H1 (cell line): ENCODE results near the gene CLUH. TPM values are rescaled to one million over a fixed set of nuclear protein-coding genes. Genes with fewer than 3 reads are reported as not detected.

ENCODE experiments used
- CTCF ChIA-PET: fragments of 300-600 bp; sonication (Branson Sonifier 250); formaldehyde crosslinking; loops from one replicate; lab custom pipeline; 2021; ENCODE audit not compliant: partially characterized antibody; lab: Charles Lee
- POLR2A ChIA-PET: fragments of 300-600 bp; sonication (Branson Sonifier 250); formaldehyde crosslinking; loops from one replicate; lab custom pipeline; 2021; ENCODE audit warnings: inconsistent platforms; ENCODE audit not compliant: partially characterized antibody; lab: Charles Lee
- DNase-seq, 2 experiments: peaks; one replicate each; pipeline versions ENCODE4 v3.0.0 to v3.0.0-alpha.2; 2010 to 2022; ENCODE audit warnings: low spot score in 2 of 2, low read depth in 1 of 2, mixed read lengths in 1 of 2
- FAIRE-seq: peaks from 2 replicates; lab custom pipeline; 2011; peaks lifted over from hg19 to GRCh38; lab: Jason Lieb, UNC
- H2AFZ ChIP-seq: 2 replicates; pipeline ENCODE4 v1.8.1; 2012; ENCODE audit warnings: low read length, inconsistent platforms
- H2AK5ac ChIP-seq: 2 replicates; pipeline ENCODE4 v1.6.1; 2013; ENCODE audit warnings: low read depth, low read length
- H2BK120ac ChIP-seq: replicated peaks from 2 replicates; pipeline ENCODE3; 2013; ENCODE audit warnings: low read depth, low read length, inconsistent platforms
- H2BK12ac ChIP-seq: 2 replicates; pipeline ENCODE4 v1.6.1; 2013; ENCODE audit warnings: low read depth, low read length
- H2BK15ac ChIP-seq: 2 replicates; pipeline ENCODE4 v1.6.1; 2013; ENCODE audit warnings: low read length
- H2BK20ac ChIP-seq: 2 replicates; pipeline ENCODE4 v1.6.1; 2013; ENCODE audit warnings: low read length
- H2BK5ac ChIP-seq: 2 replicates; pipeline ENCODE4 v1.6.1; 2013; ENCODE audit warnings: low read depth, low read length
- H3K14ac ChIP-seq: 2 replicates; pipeline ENCODE4 v1.6.1; 2013; ENCODE audit warnings: inconsistent platforms; ENCODE audit not compliant: insufficient read length
- H3K18ac ChIP-seq: 2 replicates; pipeline ENCODE4 v1.6.1; 2013; ENCODE audit warnings: low read length; ENCODE audit errors: extremely low read depth
- H3K23ac ChIP-seq: 2 replicates; pipeline ENCODE4 v1.6.1; 2013; ENCODE audit warnings: inconsistent platforms; ENCODE audit not compliant: insufficient read length
- H3K23me2 ChIP-seq: 2 replicates; pipeline ENCODE4 v1.6.1; 2013; ENCODE audit warnings: low read depth, low read length
- H3K27ac ChIP-seq: 2 replicates; pipeline ENCODE4 v1.6.1; 2011; ENCODE audit warnings: low read depth, low read length, inconsistent platforms
- H3K27me3 ChIP-seq, 4 experiments: replicated peaks in 1 of 4; 1 replicate in 1 of 4; 2 replicates in 3 of 4; pipeline versions ENCODE4 v1.6.1 to v1.8.1; 2011 to 2013; ENCODE audit warnings: low read length in 3 of 4, mild to moderate bottlenecking in 3 of 4, inconsistent platforms in 2 of 4, mixed read lengths in 2 of 4, moderate library complexity in 1 of 4; ENCODE audit not compliant: control insufficient read depth in 3 of 4, insufficient read depth in 3 of 4; ENCODE audit errors: extremely low read depth in 1 of 4
- H3K36me3 ChIP-seq, 4 experiments: 2 replicates each; pipeline versions ENCODE4 v1.6.1 to v1.8.1; 2011 to 2013; ENCODE audit warnings: mild to moderate bottlenecking in 4 of 4, low read length in 3 of 4, moderate library complexity in 2 of 4, control low read depth in 1 of 4, inconsistent platforms in 1 of 4; ENCODE audit not compliant: insufficient read depth in 4 of 4, control insufficient read depth in 2 of 4
- H3K4ac ChIP-seq: replicated peaks from 2 replicates; pipeline ENCODE3; 2013; ENCODE audit warnings: low read length, low read depth, mixed read lengths, inconsistent platforms; ENCODE audit not compliant: insufficient read length
- H3K4me1 ChIP-seq, 4 experiments: replicated peaks in 1 of 4; 1 replicate in 1 of 4; 2 replicates in 3 of 4; pipeline versions ENCODE4 v1.6.1 to v1.8.1; 2011 to 2013; ENCODE audit warnings: low read length in 3 of 4, inconsistent platforms in 2 of 4, mixed read lengths in 1 of 4; ENCODE audit not compliant: insufficient read depth in 4 of 4, control insufficient read depth in 3 of 4
- H3K4me2 ChIP-seq, 2 experiments: 2 replicates each; pipeline versions ENCODE4 v1.6.1 to v1.8.1; 2011 to 2013; ENCODE audit warnings: low read depth in 2 of 2, low read length in 2 of 2, control low read depth in 1 of 2, inconsistent platforms in 1 of 2, mild to moderate bottlenecking in 1 of 2; ENCODE audit not compliant: insufficient read depth in 1 of 2
- H3K4me3 ChIP-seq, 4 experiments: fragments of 200-600, 300-600 bp in 1 of 4; sonication (generic), shearing (Covaris generic), sonication (Bioruptor Twin) in 1 of 4; 2 replicates each; pipeline versions ENCODE4 v1.5.1 to v1.8.1; 2011 to 2016; ENCODE audit warnings: low read length in 4 of 4, low read depth in 3 of 4, control low read depth in 2 of 4, inconsistent platforms in 2 of 4, mild to moderate bottlenecking in 2 of 4, mixed read lengths in 1 of 4, moderate library complexity in 1 of 4; ENCODE audit not compliant: insufficient read depth in 2 of 4; ENCODE audit errors: extremely low read depth in 1 of 4
- H3K56ac ChIP-seq: replicated peaks from 2 replicates; pipeline ENCODE3; 2013; ENCODE audit warnings: low read depth, mild to moderate bottlenecking, mixed read lengths, low read length, inconsistent platforms; ENCODE audit not compliant: insufficient read length
- H3K79me1 ChIP-seq: 2 replicates; pipeline ENCODE4 v1.6.1; 2013; ENCODE audit warnings: low read depth, low read length, control low read depth
- H3K79me2 ChIP-seq, 2 experiments: 2 replicates each; pipeline versions ENCODE4 v1.6.1 to v1.8.1; 2012 to 2013; ENCODE audit warnings: low read length in 2 of 2, mild to moderate bottlenecking in 2 of 2, inconsistent platforms in 1 of 2; ENCODE audit not compliant: insufficient read depth in 2 of 2, control insufficient read depth in 1 of 2
- H3K9ac ChIP-seq, 4 experiments: replicated peaks in 1 of 4; 1 replicate in 1 of 4; 2 replicates in 3 of 4; pipeline versions ENCODE4 v1.6.1 to v1.8.1; 2011 to 2013; ENCODE audit warnings: low read depth in 3 of 4, low read length in 3 of 4, control low read depth in 2 of 4, mild to moderate bottlenecking in 2 of 4, moderate library complexity in 2 of 4, inconsistent platforms in 1 of 4; ENCODE audit errors: extremely low read depth in 1 of 4
- H3K9me3 ChIP-seq, 2 experiments: 2 replicates each; pipeline versions ENCODE4 v1.6.1 to v1.8.1; 2012 to 2013; ENCODE audit warnings: mild to moderate bottlenecking in 2 of 2, moderate library complexity in 2 of 2, control low read depth in 1 of 2, inconsistent platforms in 1 of 2, low read depth in 1 of 2, low read length in 1 of 2, mixed read lengths in 1 of 2; ENCODE audit not compliant: insufficient read depth in 2 of 2
- H4K20me1 ChIP-seq, 2 experiments: replicated peaks in 1 of 2; 2 replicates each; pipeline versions ENCODE3 to v1.8.1; 2011 to 2013; ENCODE audit warnings: inconsistent platforms in 2 of 2, low read length in 2 of 2, mild to moderate bottlenecking in 1 of 2; ENCODE audit not compliant: insufficient read depth in 2 of 2, control insufficient read depth in 1 of 2
- H4K5ac ChIP-seq: 2 replicates; pipeline ENCODE4 v1.6.1; 2013; ENCODE audit warnings: low read length, low read depth, mixed read lengths, inconsistent platforms; ENCODE audit not compliant: insufficient read length
- H4K8ac ChIP-seq: 2 replicates; pipeline ENCODE4 v1.8.0; 2013; ENCODE audit warnings: mild to moderate bottlenecking, moderate library complexity, low read length, inconsistent platforms; ENCODE audit not compliant: insufficient read depth; ENCODE audit errors: extremely low read depth
- H4K91ac ChIP-seq: replicated peaks from 2 replicates; pipeline ENCODE3; 2013; ENCODE audit warnings: low read length, mixed read lengths, inconsistent platforms; ENCODE audit not compliant: insufficient read length
- CHD1 ChIP-seq: IDR thresholded peaks from 2 replicates; pipeline ENCODE4 v1.6.1; 2012; ENCODE audit warnings: low read depth, low read length, improper control_type of control experiment
- CTBP2 ChIP-seq: IDR thresholded peaks from 2 replicates; pipeline ENCODE4 v1.7.0; 2011; ENCODE audit warnings: borderline replicate concordance, mild to moderate bottlenecking, moderate library complexity, mixed read lengths, low read length; ENCODE audit not compliant: insufficient read depth, insufficient read length
- E2F6 ChIP-seq: IDR thresholded peaks from 2 replicates; pipeline ENCODE4 v1.6.1; 2012; ENCODE audit warnings: inconsistent platforms
- GTF2F1 ChIP-seq: IDR thresholded peaks from 2 replicates; pipeline ENCODE4 v1.6.1; 2012; ENCODE audit warnings: low read depth, low read length, improper control_type of control experiment, borderline replicate concordance
- KDM1A ChIP-seq: fragments of 200-600, 300-600 bp; sonication (generic); IDR thresholded peaks from 2 replicates; pipeline ENCODE4 v1.7.1; 2016; ENCODE audit warnings: mild to moderate bottlenecking, low read length, borderline replicate concordance
- RNF2 ChIP-seq: fragments of 200-900, 300-1000 bp; sonication (generic); IDR thresholded peaks from 2 replicates; pipeline ENCODE4 v1.7.1; 2016; ENCODE audit warnings: borderline replicate concordance, low read depth, mild to moderate bottlenecking, antibody characterized with exemption, low read length; ENCODE audit not compliant: poor library complexity, severe bottlenecking; ENCODE audit errors: missing control alignments
- SP4 ChIP-seq: IDR thresholded peaks from 2 replicates; pipeline ENCODE4 v1.6.1; 2012; ENCODE audit warnings: low read length, inconsistent platforms
- WGBS, 2 experiments: shearing (Covaris generic) in 1 of 2; methylation state at CpG; one replicate each; pipeline versions ENCODE4 v1.1.6 to v1.1.7; 2013 to 2015; ENCODE audit warnings: low lambda C conversion rate in 2 of 2, mixed read lengths in 2 of 2, inconsistent platforms in 1 of 2, low coverage in 1 of 2, missing lambda C conversion rate in 1 of 2; ENCODE audit not compliant: insufficient replicate concordance in 2 of 2, insufficient coverage in 1 of 2, insufficient read length in 1 of 2; ENCODE audit errors: extremely low coverage in 1 of 2, missing lambda C conversion rate in 1 of 2; 5-methylcytosine and 5-hydroxymethylcytosine counted together
- polyA plus RNA-seq, 7 experiments: library from polyadenylated mRNA; depleted of rRNA in 3 of 7; stranded (reverse) in 5 of 7; unstranded in 2 of 7; fragments of >200 nt in 5 of 7; fragments of 200-250 nt in 2 of 7; gene quantifications; 1 replicate in 5 of 7; 2 replicates in 1 of 7; 4 replicates in 1 of 7; pipeline versions ENCODE4 v1.2.1 to v1.2.3, GENCODE V29; 2011 to 2013; ENCODE audit warnings: missing spikeins in 2 of 7, mixed read lengths in 2 of 7
- total RNA-seq: library from RNA; stranded (reverse); fragmentation: NEBNext Ultra II Directional; extraction: Animal tissue kit (Norgen Biotek cat#: 25700); gene quantifications from 2 replicates; pipeline ENCODE4 v1.2.1, GENCODE V29; 2021

The CLUH gene
- total and polyA plus RNA-seq, 2 of the 8 experiments (the other 6 are each of a cell fraction or from before 2014, with no cell fraction given) = 33.6 to 98.6 TPM

- Histone ChIP-seq H4K8ac (no peak overlapping the region), H4K20me1 (peaks cover 0 to 6% of the 10 kb centered on the region in 2 experiments), H2BK5ac (no peak overlapping the region), H2BK12ac (no peak overlapping the region), H3K4me2 (no peak overlapping the region), H3K14ac (no peak overlapping the region), H3K27ac (no peak overlapping the region), H3K79me1 (no peaks in the 10 kb centered on the region; the same call in 1 of the 2 replicates), H3K27me3 (no peaks in the 10 kb centered on the region), H2BK20ac (no peak overlapping the region), H3K4ac (no peak overlapping the region), H3K4me1 (peaks cover 0 to 7% (median 0%) of the 10 kb centered on the region in 4 experiments; a peak in 2 of 7 replicates), H3K4me3 (no peak overlapping the region), H3K23me2 (no peaks in the 10 kb centered on the region), H2AK5ac (no peak overlapping the region), H3K56ac (no peak overlapping the region), H2AFZ (no peak overlapping the region), H2BK15ac (no peak overlapping the region), H3K79me2 (no peaks in the 10 kb centered on the region), H3K9ac (no peak overlapping the region), H3K36me3 (peaks cover 0 to 46% (median 2%) of the 10 kb centered on the region in 4 experiments; a peak in 5 of 8 replicates), H3K23ac (no peak overlapping the region), H4K5ac (no peak overlapping the region), H3K18ac (no peak overlapping the region), H4K91ac (no peak overlapping the region), H2BK120ac (no peak overlapping the region), H3K9me3 (no peaks in the 10 kb centered on the region)
- 91% methylated on average over 50 of the region's 62 CpGs; no CpG with 5 or more reads in 1 of the 2 experiments for WGBS, 2 experiments
- FAIRE-seq (no peak), DNase-seq (no peak)
- ChIA-PET POLR2A (interaction anchor here (0.8 to 1.6 kb wide), 3 partner anchors 11 to 86 kb away, joined by 3 read pairs; no protein-coding TSS in a partner anchor), CTCF (interaction anchor here (0.5 to 2.9 kb wide), 5 partner anchors 11 to 309 kb away, joined by 3 to 11 read pairs (median 3); no protein-coding TSS in a partner anchor)
- TF ChIP-seq E2F6 (no peak), CTBP2 (no peak), GTF2F1 (no peak), CHD1 (no peak), KDM1A (no peak), RNF2 (no peak), SP4 (no peak)
These were observed 20.3 kb downstream of the CLUH start for GRCh38 chr17:2691069-2691871.
